Measurements from ENCODE around the gene SOST. TPM values are rescaled to one million over a fixed set of nuclear protein-coding genes. Genes with fewer than 3 reads are reported as not detected.

Gene SOST
- total RNA-seq, 2 experiments from 2014 or later = not detected

GRCh38 chr17:43709210-43709609 is 49.4 kb downstream of the SOST start:
- DNase-seq = no peak
- H3K27ac Mint-ChIP-seq = no peak overlapping the region
- H3K9me3 Mint-ChIP-seq = no peaks in the 10 kb centered on the region
- CTCF ChIA-PET = interaction anchor here (0.8 to 1.9 kb wide), 2 partner anchors 14 to 57 kb away, joined by 4 read pairs; no protein-coding TSS in a partner anchor
- peaks cover 31% of the 10 kb centered on the region for H3K27me3 Mint-ChIP-seq
- H3K36me3 Mint-ChIP-seq (ENCODE audit: low read depth) = no peaks in the 10 kb centered on the region
- POLR2A ChIA-PET = interaction anchor here (1.1 kb wide), 1 partner anchor 14 kb away, joined by 3 read pairs; no protein-coding TSS in a partner anchor
- peaks cover 11% of the 10 kb centered on the region for H3K4me1 Mint-ChIP-seq
- no peak overlapping the region for H3K4me3 Mint-ChIP-seq

GRCh38 chr17:43707184-43707583 is 51.4 kb downstream of the SOST start:
- H3K27ac Mint-ChIP-seq = no peak overlapping the region
- H3K4me3 Mint-ChIP-seq = no peak overlapping the region
- H3K4me1 Mint-ChIP-seq = peaks cover 6% of the 10 kb centered on the region
- no peaks in the 10 kb centered on the region for H3K36me3 Mint-ChIP-seq (ENCODE audit: low read depth)
- POLR2A ChIA-PET = interaction anchor here (1.3 kb wide), 1 partner anchor 12 kb away, joined by 4 read pairs; no protein-coding TSS in a partner anchor
- no peaks in the 10 kb centered on the region for H3K9me3 Mint-ChIP-seq
- no peak for DNase-seq
- H3K27me3 Mint-ChIP-seq = peaks cover 23% of the 10 kb centered on the region
- CTCF ChIA-PET = interaction anchor here (1.9 to 2.4 kb wide), 2 partner anchors 13 to 59 kb away, joined by 6 to 9 read pairs; no protein-coding TSS in a partner anchor

GRCh38 chr17:43706235-43706634 is 52.4 kb downstream of the SOST start:
- CTCF ChIA-PET = interaction anchor here (0.9 to 2.4 kb wide), 4 partner anchors 12 to 61 kb away, joined by 3 to 9 read pairs (median 4); partner anchors contain the start of gene SOST
- Mint-ChIP-seq H3K27me3 (peaks cover 22% of the 10 kb centered on the region), H3K4me1 (peaks cover 10% of the 10 kb centered on the region), H3K9me3 (no peaks in the 10 kb centered on the region), H3K4me3 (no peak overlapping the region), H3K27ac (no peak overlapping the region), H3K36me3 (ENCODE audit: low read depth) (no peaks in the 10 kb centered on the region)
- POLR2A ChIA-PET = no interaction called here
- no peak for DNase-seq

Other genes with a start within 250 kb of the SOST start
- 1 to 10 TPM; 3.6 to 4.0 TPM for gene ETV4, start 212.5 kb downstream of the SOST start, total RNA-seq
- gene MEOX1, start 96.9 kb downstream of the SOST start, total RNA-seq = 1 to 10 TPM; 4.2 to 4.7 TPM
- gene DUSP3, start 20.2 kb upstream of the SOST start, total RNA-seq = 1 to 10 TPM; 8.3 to 8.6 TPM
- not detected for gene CFAP97D1, start 21.6 kb upstream of the SOST start, total RNA-seq
- gene MPP3, start 74.4 kb upstream of the SOST start, total RNA-seq = not detected
- gene CD300LG, start 88.4 kb upstream of the SOST start, total RNA-seq = not detected
- gene MPP2, start 148.7 kb upstream of the SOST start, total RNA-seq = under 1 TPM; 0.48 to 0.65 TPM
- not detected for gene PPY, start 183.7 kb upstream of the SOST start, total RNA-seq
- gene PYY, start 195.1 kb upstream of the SOST start, total RNA-seq = not detected
- gene NAGS, start 245.8 kb upstream of the SOST start, total RNA-seq = 1 to 10 TPM; 1.5 TPM

All from activated CD4-positive, alpha-beta memory T cell treated with anti-CD3 and anti-CD28 coated beads, Interleukin-2, amount 10 ng/mL, durations not matched to agents 7 days and 5 days (primary cell).